HT-29 (cell line): ENCODE data around the gene ZNF214. TPM values are rescaled to one million over a fixed set of nuclear protein-coding genes. Genes with fewer than 3 reads are reported as not detected.
A peak's percentile ranks its signal among the peaks of the same experiment; 100 is the strongest.

ENCODE experiments used
- DNase-seq: peaks from one replicate; pipeline ENCODE4 v3.0.0-alpha.2; 2015; ENCODE audit warnings: low spot score
- total RNA-seq: library from RNA; depleted of rRNA; stranded (reverse); fragments of >200 nt; shearing (Covaris generic); gene quantifications from 2 replicates; pipeline ENCODE4 v1.2.3, GENCODE V29; 2014; rRNA removed

ZNF214 gene
- 1.8 and 2.5 TPM in 2 replicates for total RNA-seq

DNA sequence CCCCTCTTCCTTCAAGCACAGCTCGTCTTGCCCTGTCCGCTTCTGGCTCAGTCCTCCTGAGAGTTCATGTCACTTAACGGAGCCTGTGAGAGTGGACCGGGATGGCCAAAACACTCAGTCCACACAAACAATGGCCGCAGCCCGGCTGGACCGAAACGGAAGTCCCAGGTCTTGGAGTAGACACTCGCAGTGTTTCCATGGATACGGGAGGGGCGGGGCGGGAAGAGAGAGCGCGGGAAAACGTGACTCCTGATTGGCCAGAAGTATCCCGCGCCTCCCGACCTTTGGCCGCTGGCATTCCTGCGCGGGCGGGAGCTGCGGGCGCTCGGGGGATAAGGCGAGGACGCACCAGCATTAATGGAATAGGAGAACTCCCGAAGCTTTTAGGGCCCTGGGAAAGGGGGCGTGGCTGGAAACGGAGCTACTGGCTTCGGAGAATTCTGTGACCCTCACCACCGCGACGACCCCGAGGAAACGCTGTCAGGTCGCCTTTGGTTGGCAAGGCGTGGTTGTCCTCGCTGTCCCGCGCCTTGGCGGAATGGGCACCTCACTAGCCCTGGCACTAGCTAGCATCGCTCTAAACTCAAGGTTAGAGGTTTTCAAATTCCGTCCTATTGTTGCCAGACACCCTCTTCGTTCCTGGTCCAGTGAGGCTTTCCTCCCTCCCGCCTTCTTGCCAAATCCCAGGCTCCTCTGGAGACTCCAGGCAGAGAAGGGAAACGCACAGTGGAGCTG, at the start of gene ZNF214, which contains the start of gene NLRP14:
Gene ZNF214 (minus strand): TSS at position 164 of the 735 bp plus-strand sequence. CDS start 17,511 bp downstream, outside the sequence.
Gene NLRP14 (plus strand): TSS at position 297 of the 735 bp plus-strand sequence. CDS start 18,108 bp downstream, outside the sequence.
- DNase-seq = peak; percentile 98

DNA sequence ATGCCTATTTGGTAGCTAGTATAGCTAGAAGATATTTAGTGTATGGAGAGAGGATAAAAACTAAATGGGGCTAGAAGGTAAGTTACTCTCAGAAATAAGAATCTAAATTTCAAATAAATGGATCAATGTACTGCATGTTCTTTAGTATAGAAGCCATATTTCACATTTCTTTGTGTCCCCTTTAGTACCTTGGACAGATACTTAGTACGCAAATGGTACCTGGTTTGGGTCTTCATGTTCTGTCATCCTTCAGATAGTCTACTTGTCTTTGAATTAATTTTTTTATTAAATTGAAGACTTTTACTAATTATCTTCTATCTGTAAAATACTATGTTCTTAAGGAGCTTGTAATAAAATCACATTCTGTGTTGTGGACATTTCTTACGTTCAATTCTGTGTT, 42.4 kb upstream of the ZNF214 start:
- no peak for DNase-seq

- DNase-seq = peak; percentile 26
Measured at GRCh38 chr11:7060868-7061267, 40.7 kb upstream of the ZNF214 start.

DNA sequence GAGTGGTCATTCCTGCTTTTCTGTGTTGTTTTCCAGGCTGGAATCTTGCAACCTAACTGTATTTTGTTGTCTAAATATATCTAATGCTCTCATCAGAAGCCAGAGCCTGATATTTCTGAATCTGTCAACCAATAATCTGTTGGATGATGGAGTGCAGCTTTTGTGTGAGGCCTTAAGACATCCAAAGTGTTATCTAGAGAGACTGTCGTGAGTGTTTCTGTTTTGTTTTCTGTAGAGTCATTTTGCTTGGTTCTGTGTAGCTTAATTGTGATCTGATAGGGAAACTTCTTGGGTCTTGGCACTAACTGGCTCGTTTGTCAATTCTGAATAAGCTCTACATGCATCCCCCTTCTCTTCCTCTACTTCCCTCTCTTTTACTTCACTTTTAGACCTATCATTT, 37.5 kb upstream of the ZNF214 start:
- DNase-seq = no peak

DNA sequence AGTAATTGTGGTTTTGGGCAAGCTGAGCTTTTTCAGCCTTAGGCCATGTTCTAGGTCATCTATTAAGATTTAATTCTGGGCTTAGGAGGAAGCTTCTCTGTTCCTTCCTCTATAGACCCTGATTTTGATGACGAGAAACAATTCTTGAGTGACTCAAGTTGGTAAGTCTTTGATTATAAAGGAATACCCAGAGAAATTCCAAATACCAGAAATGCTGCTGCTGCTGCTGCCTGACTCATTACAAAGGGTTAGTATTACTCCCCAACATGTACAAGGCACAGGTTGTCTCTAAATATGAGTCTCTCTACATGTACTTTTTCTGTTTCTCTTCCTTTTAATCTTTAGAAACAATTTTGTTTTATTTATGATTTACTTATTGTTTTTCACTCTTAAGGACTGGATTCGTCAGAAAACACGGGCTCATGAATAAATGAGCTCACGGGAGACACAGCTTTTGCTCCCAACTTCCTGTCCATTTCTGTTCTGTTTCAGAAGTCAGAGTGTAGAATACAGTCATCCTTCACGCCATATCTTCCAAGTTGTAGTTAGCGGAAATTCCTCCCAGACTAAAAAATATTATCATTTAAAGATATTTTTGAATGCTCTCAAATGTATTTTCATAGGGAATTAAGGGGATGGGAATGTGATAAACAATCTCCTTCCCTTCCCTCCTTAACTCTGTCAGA, 36.8 kb upstream of the ZNF214 start:
- DNase-seq = no peak

- DNase-seq = no peak
Measured at GRCh38 chr11:7050191-7050590, 30.0 kb upstream of the ZNF214 start.

GRCh38 chr11:7046474-7047175, 26.5 kb upstream of the ZNF214 start:
- DNase-seq = no peak

- no peak for DNase-seq
Measured at GRCh38 chr11:7034019-7034418, 13.9 kb upstream of the ZNF214 start.

GRCh38 chr11:7032692-7033091, 12.5 kb upstream of the ZNF214 start:
- no peak for DNase-seq

GRCh38 chr11:7031471-7031871, 11.3 kb upstream of the ZNF214 start:
- DNase-seq = no peak

- DNase-seq = no peak
Measured at GRCh38 chr11:7030836-7031235, 10.7 kb upstream of the ZNF214 start.

GRCh38 chr11:7028141-7028540, 8.0 kb upstream of the ZNF214 start:
- no peak for DNase-seq

GRCh38 chr11:7021318-7021717, 1.2 kb upstream of the ZNF214 start:
- DNase-seq = peak; percentile 7

- no peak for DNase-seq
Measured at GRCh38 chr11:7019500-7020182, 505 bp downstream of the ZNF214 start.

- no peak for DNase-seq
Measured at GRCh38 chr11:7016011-7016410, 4.1 kb downstream of the ZNF214 start.

DNA sequence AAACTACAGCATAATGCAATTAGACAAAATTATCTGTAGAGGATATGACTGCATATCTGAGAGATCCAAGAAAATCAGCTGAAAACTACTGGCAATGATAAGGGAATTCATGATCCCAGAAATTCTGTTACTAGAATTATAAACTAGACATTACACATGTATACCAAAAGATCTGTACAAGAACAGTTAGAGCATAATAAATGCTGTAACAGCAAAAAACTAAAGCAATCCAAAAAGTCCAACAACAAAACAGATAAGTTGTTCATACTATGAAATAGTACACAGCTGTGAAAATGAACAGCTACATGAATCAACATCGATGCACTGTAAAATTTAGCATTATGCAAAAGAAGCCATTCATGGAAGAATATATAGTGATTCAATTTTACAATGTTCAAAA, 6.0 kb downstream of the ZNF214 start:
- no peak for DNase-seq

DNA sequence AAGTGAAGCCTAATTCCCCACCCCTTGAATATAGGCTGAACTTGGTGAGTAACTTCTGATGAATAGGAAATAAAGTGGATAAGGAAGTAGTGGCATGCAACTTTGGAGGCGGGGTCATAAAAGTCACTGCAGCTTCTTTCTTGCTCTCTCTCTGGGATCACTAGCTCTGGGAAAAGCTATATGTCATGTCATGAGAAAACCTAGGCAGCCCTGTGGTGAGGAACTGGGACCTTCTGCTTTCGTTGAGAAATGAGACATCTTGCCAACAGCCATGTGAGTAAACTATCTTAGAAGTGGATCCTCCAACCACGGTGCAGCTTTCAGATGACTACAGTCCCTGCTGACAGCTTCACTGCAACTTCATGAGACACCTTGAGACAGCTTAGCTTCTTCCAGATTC, 15.7 kb downstream of the ZNF214 start:
- peak; percentile 40 for DNase-seq

- no peak for DNase-seq
Measured at GRCh38 chr11:6995703-6996102, 24.4 kb downstream of the ZNF214 start.

GRCh38 chr11:6992457-6993417, 27.4 kb downstream of the ZNF214 start:
- DNase-seq = no peak

DNA sequence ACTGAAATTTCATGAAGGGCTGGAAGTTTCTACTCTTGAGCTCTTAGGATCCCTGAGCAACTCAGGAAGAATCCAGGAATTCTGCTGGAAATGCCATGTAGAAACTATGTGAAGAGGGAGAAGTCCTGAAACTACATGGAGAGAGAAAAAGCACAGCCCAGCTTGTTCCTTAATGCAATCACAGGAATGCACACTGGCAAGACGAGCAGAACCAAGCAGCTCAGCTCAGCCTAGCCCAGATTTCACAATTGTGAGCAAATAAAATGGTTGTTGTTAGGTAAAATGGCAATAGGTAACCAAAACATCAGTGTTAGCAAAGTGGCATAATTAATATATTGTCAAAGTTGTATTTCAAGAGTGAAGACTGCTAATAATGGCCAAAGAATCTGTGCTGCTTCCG, 28.1 kb downstream of the ZNF214 start:
- DNase-seq = no peak

- DNase-seq = no peak
Measured at GRCh38 chr11:6991227-6991626, 28.9 kb downstream of the ZNF214 start.
